ENCODE measurements around the gene SYF2.
"Not testable (repeated sequence)": the region's sequence is repeated elsewhere in the genome, so short reads cannot be mapped to it uniquely, and the experiment has no call there.

GRCh38 chr1:25278358-25278757 is 46.1 kb upstream of the SYF2 start:
- not testable (repeated sequence) for TF ChIP-seq CTCF (IDR thresholded peaks at IDR 0.05; ENCODE audit: low read depth, low read length, poor library complexity, severe bottlenecking); EZH2phosphoT487 (IDR thresholded peaks at IDR 0.05; ENCODE audit: borderline replicate concordance, low read length)
